Dendritic cell treated with granulocyte-macrophage colony-stimulating factor and Interleukin-4, amounts not matched to agents 40 ng/mL and 50 ng/mL, for 4 days (primary cell): ENCODE results near the gene EVI5L.

Experiments
- H3K27ac Mint-ChIP-seq: one replicate; pipeline ENCODE4 v1.8.0; 2022; ENCODE audit warnings: mild to moderate bottlenecking, mixed read lengths
- H3K27me3 Mint-ChIP-seq: one replicate; pipeline ENCODE4 v1.8.0; 2022; ENCODE audit warnings: mild to moderate bottlenecking, mixed read lengths
- H3K36me3 Mint-ChIP-seq: one replicate; pipeline ENCODE4 v1.8.0; 2022; ENCODE audit warnings: low read depth, mixed read lengths
- H3K4me1 Mint-ChIP-seq: one replicate; pipeline ENCODE4 v1.8.0; 2022; ENCODE audit warnings: low read depth, mixed read lengths
- H3K4me3 Mint-ChIP-seq: one replicate; pipeline ENCODE4 v1.8.0; 2022; ENCODE audit warnings: mild to moderate bottlenecking, moderate library complexity, mixed read lengths
- H3K9me3 Mint-ChIP-seq: one replicate; pipeline ENCODE4 v1.8.0; 2022; ENCODE audit warnings: mixed read lengths
- intact Hi-C: fragments of 100-400 bp; cut with micrococcal nuclease; formaldehyde crosslinking; loops from one replicate; pipeline ENCODE4 v1.15.0; 2022

Gene EVI5L

DNA sequence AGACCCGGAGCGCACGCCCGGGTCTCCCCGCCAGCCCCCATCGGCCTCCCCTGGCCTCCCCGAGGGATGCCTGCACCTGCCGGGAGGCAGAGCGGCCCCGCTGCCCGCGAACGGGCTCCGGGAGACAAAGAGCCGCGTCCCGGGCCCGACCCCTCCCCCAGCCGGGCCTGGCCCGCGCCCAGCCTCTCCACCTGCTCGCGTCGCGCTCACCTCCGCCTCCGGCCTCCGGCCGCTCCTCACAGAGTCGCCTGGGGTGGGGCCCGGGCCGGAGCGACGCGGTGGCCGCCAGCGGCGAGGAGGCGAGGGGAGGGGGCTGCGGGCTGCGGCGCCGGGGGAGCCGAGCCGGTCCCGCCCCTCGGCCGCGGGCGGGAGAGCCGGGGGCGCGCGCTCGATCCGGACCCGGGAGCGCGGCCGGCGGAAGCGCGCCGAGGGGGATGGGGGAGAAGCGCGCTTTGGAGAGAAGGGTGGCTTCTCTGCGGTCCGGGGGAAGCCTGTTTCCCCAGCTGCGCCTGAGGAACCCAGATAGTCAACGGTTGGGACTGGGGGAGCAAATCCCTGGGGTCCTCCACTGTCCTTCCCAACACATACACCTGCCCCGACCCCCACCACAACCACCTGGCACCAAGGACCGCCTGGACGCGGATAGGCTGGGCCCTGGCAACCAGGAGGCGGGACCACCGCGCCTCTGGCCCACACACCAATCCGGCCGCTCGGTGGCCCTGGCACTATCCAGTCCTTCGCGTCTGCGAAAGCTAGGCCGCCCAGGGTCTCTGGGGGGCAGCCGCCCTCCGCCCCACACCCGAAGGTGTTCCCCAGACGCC, 44.3 kb downstream of the EVI5L start, which contains the start of gene PRR36:
PRR36 (minus strand) TSS at position 315 of the 821 bp plus-strand sequence. CDS start 701 bp downstream, outside the sequence.
- Mint-ChIP-seq H3K27ac (no peak within 1 kb of the TSS), H3K9me3 (no peaks in the 10 kb centered on the region), H3K36me3 (no peaks in the 10 kb centered on the region), H3K4me3 (peak within 1 kb of the TSS; percentile 46), H3K27me3 (peaks cover 60% of the 10 kb centered on the region), H3K4me1 (peaks cover 39% of the 10 kb centered on the region)
- intact Hi-C loops: no loop called here

DNA sequence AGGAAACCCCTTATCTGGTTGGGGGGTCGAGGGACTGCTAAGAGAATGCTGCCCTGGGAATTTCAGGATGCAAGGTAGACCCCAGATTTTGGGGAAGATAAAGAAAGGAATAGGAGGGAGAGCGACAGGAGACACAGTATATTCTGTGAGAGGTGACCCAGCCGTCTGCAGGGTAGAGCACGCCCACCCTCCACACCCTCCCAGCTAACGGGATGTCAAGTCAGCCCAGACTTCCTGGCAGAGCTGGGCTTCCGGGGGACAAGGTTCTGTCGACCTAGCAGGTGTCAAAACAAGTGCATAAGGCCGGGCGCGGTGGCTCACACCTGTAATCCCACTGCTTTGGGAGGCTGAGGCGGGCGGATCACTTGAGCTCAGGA, 44.9 kb downstream of the EVI5L start:
- H3K4me1 Mint-ChIP-seq: peaks cover 37% of the 10 kb centered on the region
- H3K4me3 Mint-ChIP-seq: no peak overlapping the region
- no peaks in the 10 kb centered on the region for H3K9me3 Mint-ChIP-seq
- no peaks in the 10 kb centered on the region for H3K36me3 Mint-ChIP-seq
- no peak overlapping the region for H3K27ac Mint-ChIP-seq
- intact Hi-C loops: no loop called here
- H3K27me3 Mint-ChIP-seq: peaks cover 59% of the 10 kb centered on the region

DNA sequence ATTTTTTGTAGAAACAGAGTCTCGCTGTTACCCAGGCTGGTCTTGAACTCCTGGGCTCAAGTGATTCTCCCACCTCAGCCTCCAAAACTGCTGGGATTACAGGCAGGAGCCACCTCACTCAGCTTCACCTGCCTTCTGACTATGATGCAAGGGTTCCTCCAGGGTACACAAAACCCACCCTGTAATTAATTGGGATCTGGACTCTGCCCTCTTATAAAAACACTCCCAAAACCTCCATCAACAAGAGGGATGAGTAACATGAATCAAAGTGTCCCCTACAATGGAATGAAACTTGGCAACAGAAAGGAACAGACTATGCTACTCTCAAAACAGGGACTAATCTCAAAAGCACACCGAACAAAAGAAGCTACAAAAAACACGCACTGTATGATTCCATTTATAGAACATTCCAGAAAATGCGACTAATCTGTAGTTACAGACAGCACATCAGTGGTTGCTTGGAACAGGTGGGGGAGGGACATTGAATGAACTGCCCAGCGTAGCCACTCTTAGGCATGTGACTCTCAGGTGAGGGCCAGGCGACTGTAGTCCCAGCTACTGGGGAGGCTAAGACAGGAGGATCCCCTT, 47.3 kb downstream of the EVI5L start:
- Mint-ChIP-seq H3K4me3 (no peak overlapping the region), H3K27me3 (peaks cover 54% of the 10 kb centered on the region)

DNA sequence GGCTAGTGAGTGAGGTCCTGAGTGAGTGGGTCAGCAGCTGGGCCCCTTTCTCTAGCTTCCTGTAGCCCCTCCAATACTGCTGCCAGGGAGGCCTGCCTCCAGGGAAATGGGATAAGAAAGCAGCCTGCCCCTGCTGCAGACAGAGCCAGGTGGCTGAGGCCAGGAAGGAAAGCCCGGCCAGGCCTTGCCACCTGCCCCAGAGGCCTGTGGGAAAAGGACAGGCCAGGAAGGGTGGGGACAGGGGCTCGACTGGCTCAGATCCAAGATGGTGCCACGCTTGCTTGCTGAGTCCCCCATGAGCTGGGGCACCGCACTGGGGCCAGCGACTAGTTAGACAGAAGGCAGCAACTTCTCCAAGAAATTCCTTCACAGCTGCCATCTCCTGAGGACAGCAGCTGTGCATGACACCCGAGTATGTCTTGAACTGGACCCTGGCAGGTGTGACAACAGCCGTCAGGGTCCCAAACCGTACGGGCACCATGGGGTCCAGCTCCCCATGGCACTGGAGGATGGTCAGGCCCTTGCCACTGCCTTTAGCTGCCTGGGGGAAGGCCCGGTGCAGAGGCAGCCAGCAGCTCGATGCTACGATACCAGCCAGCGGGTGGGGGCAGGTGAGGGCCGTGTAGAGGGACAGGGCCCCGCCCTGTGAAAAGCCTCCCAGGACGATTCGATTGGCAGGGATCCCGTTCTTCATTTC, 49.2 kb downstream of the EVI5L start:
- H3K9me3 Mint-ChIP-seq: no peaks in the 10 kb centered on the region
- intact Hi-C loops: no loop called here
- no peak overlapping the region for H3K4me3 Mint-ChIP-seq
- H3K27me3 Mint-ChIP-seq: peaks cover 42% of the 10 kb centered on the region
- H3K36me3 Mint-ChIP-seq: no peaks in the 10 kb centered on the region
- peaks cover 12% of the 10 kb centered on the region for H3K4me1 Mint-ChIP-seq
- H3K27ac Mint-ChIP-seq: no peak overlapping the region

More for the DNA sequence above, 47.3 kb downstream of the EVI5L start:
- no peaks in the 10 kb centered on the region for H3K9me3 Mint-ChIP-seq
- H3K4me1 Mint-ChIP-seq: peaks cover 15% of the 10 kb centered on the region
- no peaks in the 10 kb centered on the region for H3K36me3 Mint-ChIP-seq
- H3K27ac Mint-ChIP-seq: no peak overlapping the region
- intact Hi-C loops: no loop called here

DNA sequence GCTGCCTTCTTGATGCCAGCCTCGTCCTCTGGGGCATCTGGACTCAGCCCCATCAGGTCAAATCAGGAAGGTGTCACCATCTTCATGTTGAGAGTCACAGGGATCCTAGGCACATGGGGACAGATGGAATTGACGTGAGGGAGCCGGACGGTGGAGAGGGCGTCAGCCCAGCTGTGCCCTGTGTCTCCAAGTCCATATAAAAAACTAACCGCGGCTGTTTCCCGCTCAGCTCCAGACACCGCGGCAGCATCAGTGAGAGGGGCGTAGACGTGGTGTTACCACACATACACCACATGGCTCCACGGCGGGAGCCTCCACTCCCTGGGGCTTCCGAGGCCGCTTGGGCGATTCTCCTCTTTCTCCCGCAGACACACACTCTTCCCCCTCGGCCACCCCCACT, 49.8 kb downstream of the EVI5L start:
- no peak overlapping the region for H3K4me3 Mint-ChIP-seq
- intact Hi-C loops: no loop called here

DNA sequence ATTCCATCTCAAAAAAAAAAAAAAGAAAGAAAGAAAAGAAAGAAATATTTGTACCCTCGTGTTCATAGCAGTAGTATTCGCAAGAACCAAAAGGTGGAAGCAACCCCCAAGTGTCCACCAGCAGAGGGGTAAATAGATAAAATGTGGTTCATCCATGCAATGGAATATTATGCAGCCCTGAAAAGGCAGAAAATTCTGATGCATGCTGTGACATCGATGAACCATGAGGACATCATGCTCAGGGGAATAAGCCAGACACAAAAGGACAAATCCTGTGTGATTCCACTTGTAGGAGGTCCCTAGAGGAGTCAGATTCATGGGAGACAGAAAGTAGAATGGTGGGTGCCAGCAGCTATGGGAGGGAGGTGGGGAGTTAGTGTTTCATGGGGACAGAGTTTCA, 51.9 kb downstream of the EVI5L start:
- no peaks in the 10 kb centered on the region for H3K9me3 Mint-ChIP-seq
- H3K36me3 Mint-ChIP-seq: no peaks in the 10 kb centered on the region
- no peak overlapping the region for H3K4me3 Mint-ChIP-seq
- intact Hi-C loops: no loop called here
- peaks cover 8% of the 10 kb centered on the region for H3K4me1 Mint-ChIP-seq
- H3K27me3 Mint-ChIP-seq: peaks cover 36% of the 10 kb centered on the region
- no peak overlapping the region for H3K27ac Mint-ChIP-seq

More for the DNA sequence above, 49.8 kb downstream of the EVI5L start:
- Mint-ChIP-seq H3K27me3 (peaks cover 40% of the 10 kb centered on the region), H3K9me3 (no peaks in the 10 kb centered on the region), H3K27ac (no peak overlapping the region), H3K4me1 (peaks cover 8% of the 10 kb centered on the region), H3K36me3 (no peaks in the 10 kb centered on the region)

DNA sequence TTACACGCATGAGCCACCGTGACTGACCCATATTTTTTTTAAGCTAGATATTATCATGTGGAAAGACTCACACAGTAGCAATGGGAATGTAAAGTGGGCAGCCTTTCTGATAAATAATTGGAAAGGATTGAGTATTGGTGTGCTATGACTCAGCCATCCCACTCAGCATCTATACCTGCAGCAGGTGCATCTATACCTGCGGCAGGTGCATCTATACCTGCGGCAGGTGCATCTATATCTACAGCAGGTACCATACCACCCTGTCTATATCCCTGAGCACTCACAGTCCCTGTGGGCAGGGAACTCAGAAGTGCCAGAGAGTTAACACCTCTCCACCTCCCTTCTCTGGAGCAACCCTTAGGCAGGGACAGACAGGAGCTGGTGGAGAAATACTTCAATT, 53.1 kb downstream of the EVI5L start:
- H3K4me3 Mint-ChIP-seq: no peak overlapping the region
- peaks cover 8% of the 10 kb centered on the region for H3K4me1 Mint-ChIP-seq
- H3K9me3 Mint-ChIP-seq: no peaks in the 10 kb centered on the region
- H3K27me3 Mint-ChIP-seq: peaks cover 39% of the 10 kb centered on the region
- no peaks in the 10 kb centered on the region for H3K36me3 Mint-ChIP-seq
- intact Hi-C loops: no loop called here
- H3K27ac Mint-ChIP-seq: no peak overlapping the region

DNA sequence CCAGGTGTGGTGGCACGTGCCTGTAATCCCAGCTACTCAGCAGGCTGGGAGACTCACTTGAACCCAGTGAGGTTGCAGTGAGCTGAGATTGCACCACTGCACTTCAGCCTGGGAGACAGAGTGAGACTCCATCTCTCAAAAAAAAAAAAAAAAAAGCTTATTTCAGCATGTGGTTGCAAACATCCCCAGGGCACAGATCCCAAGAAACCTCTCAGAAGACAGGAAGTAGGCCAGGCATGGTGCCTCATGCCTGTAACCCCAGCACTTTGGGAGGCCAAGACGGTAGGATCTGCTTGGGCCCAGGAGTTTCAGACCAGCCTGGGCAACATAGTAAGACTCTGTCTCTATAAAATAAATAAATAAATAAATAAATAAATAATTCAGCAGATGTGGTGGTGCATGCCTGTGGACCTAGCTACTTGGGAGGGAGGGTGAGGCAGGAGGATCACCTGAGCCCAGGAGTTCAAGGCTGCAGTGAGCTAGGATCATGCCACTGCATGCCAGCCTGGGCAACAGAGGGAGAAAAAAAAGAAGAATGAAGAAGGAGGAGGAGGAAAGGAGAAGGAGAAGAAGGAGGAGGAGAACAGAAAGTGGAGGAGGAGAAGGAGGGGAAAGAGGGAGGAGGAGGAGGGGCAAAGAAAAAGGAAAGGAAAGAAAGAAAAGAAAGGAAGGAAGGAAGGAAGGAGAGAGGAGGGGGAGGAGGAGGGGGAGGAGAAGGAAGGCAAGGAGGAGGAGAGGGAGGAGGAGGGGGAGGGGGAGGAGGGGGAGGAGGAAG, 54.0 kb downstream of the EVI5L start:
- Mint-ChIP-seq H3K36me3 (no peaks in the 10 kb centered on the region), H3K4me1 (peaks cover 8% of the 10 kb centered on the region)
- intact Hi-C loops: no loop called here

DNA sequence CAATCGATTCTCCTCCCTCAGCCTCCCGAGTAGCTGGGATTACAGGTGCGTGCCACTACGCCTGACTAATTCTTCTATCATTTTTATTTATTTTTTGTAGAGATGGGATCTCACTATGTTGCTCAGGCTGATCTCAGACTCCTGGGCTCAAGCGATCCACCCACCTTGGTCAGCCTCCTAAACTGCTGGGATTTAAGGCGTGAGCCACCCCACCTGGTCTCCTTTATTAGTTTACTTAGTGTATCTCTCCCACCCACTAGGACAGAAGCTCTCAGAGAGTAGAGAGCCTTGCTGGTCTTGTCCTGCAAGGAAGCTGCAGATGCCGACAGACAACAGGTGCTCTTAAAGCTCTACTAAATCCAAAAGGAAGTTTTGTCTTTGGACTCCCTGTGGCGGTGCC, 55.8 kb downstream of the EVI5L start:
- Mint-ChIP-seq H3K27ac (no peak overlapping the region), H3K9me3 (no peaks in the 10 kb centered on the region), H3K36me3 (no peaks in the 10 kb centered on the region), H3K4me1 (peaks cover 8% of the 10 kb centered on the region), H3K27me3 (peaks cover 66% of the 10 kb centered on the region), H3K4me3 (no peak overlapping the region)
- intact Hi-C loops: no loop called here

More for the DNA sequence above, 54.0 kb downstream of the EVI5L start:
- Mint-ChIP-seq H3K27me3 (peaks cover 48% of the 10 kb centered on the region), H3K4me3 (no peak overlapping the region), H3K9me3 (no peaks in the 10 kb centered on the region), H3K27ac (no peak overlapping the region)

DNA sequence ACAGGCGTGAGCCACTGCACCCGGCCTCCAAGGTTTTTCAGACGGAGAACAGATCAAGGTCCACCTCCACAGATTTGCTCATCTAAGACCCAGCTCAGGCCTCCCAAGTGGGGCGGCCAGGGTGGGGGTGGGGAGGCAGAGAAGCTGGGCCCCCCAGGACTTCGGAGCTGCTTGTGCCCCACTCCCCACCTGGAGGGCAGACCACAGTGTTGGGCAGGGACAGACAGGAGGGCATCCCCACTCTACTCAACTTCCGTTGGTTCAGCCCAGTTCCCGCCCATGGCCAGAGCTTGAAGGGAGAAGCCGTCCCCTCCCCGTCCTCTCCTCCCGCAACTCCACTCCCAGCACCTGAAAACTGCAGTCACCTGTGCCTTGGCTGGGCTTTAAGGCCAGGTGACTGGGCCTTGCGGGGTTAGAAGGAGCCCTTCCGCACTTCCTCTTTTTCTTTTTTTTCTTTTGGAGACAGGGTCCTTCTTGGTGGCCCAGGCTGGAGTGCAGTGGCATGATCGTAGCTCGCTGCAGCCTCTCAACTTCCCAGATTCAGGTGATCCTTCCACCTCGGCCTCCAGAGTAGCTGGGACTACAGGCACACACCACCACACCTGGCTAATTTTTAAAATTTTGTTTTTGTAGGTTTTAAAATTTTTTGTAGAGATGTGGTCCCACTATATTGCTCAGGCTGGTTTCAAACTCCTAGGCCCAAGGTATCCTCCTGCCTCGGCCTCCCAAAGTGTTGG, 57.6 kb downstream of the EVI5L start:
- Mint-ChIP-seq H3K27me3 (peaks cover 72% of the 10 kb centered on the region), H3K4me1 (peaks cover 8% of the 10 kb centered on the region), H3K4me3 (no peak overlapping the region), H3K36me3 (no peaks in the 10 kb centered on the region), H3K27ac (no peak overlapping the region), H3K9me3 (no peaks in the 10 kb centered on the region)
- intact Hi-C loops: no loop called here

DNA sequence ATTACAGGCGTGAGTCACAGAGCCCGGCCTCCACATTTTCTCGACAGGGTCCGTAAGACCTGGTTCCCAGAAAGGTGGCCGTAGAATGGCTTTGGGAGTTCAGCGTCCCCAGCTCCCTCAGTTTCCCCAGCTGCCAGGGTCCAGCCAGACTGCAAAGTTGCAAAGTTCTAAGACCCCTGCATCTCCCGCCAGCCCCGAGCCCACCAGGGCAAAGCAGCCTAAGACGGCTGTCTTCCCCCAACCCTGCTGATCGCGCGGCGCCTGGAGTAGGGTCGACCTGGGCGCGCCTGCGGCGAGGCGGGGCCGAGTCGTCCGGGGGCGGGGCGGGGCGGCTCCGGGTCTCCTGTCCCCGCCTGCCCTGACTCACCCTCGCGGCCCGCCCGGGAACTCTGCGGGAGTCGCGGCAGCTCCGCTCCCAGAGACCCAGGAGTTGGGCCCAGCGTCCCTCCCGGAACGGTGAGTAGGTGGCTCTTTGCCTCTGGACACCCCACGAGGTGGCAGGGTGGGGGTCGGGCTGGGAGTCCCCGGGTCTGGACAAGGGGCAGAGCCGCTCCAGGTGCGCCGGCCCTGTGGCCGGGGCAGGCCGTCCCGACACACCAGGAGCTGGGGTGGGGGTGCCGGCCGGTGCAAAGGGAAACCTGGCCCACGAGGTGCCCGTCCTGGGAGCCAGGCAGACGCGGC, 58.3 kb downstream of the EVI5L start, which contains the start of gene LRRC8E:
LRRC8E (plus strand) TSS at position 366 of the 681 bp plus-strand sequence. CDS start 7,094 bp downstream, outside the sequence.
- Mint-ChIP-seq H3K27ac (no peak within 1 kb of the TSS), H3K36me3 (no peaks in the 10 kb centered on the region), H3K4me3 (no peak within 1 kb of the TSS), H3K4me1 (peaks cover 8% of the 10 kb centered on the region), H3K9me3 (no peaks in the 10 kb centered on the region), H3K27me3 (peaks cover 77% of the 10 kb centered on the region)
- intact Hi-C loops: no loop called here

DNA sequence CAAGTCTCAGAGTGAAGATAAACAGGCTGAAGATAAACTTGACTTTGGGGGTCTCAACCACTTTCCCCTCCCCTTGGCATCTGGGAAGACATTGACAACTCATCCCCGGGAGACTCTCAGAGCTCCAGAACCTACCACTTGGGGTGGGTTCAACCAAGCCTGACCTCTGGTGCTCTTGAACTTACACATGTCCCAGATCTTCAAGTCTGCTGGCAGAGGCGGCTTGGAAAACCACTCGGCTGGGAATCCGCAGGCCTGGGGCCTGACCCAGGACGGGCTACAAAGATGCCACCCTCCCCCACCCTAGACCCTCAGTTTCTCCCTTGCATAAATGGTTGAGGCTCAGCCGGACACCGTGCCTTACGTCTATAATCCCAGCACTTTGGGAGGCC, 58.8 kb downstream of the EVI5L start:
- Mint-ChIP-seq H3K27ac (no peak overlapping the region), H3K4me1 (peaks cover 6% of the 10 kb centered on the region), H3K4me3 (no peak overlapping the region), H3K9me3 (no peaks in the 10 kb centered on the region), H3K27me3 (peaks cover 81% of the 10 kb centered on the region), H3K36me3 (no peaks in the 10 kb centered on the region)
- intact Hi-C loops: no loop called here
